KMS-11 (cell line): Measurements from ENCODE around the gene ARSD.
"Not testable (repeated sequence)": the region's sequence is repeated elsewhere in the genome, so short reads cannot be mapped to it uniquely, and the experiment has no call there.

ENCODE experiments used
- H2AFZ ChIP-seq: fragments of 200-600 bp; sonication (generic); 2 replicates; pipeline ENCODE4 v1.6.1; 2016; ENCODE audit warnings: antibody characterized with exemption, mixed run types, low read depth
- H3K27ac ChIP-seq: fragments of 200-600 bp; sonication (generic); 2 replicates; pipeline ENCODE4 v1.6.1; 2016; ENCODE audit warnings: mild to moderate bottlenecking, mixed run types
- H3K27me3 ChIP-seq: fragments of 200-600 bp; sonication (generic); 2 replicates; pipeline ENCODE4 v1.6.1; 2017; ENCODE audit warnings: mild to moderate bottlenecking, low read depth, mixed run types, moderate library complexity; ENCODE audit not compliant: insufficient read depth
- H3K36me3 ChIP-seq: fragments of 200-600 bp; sonication (generic); 2 replicates; pipeline ENCODE4 v1.6.1; 2017; ENCODE audit warnings: mild to moderate bottlenecking, mixed run types; ENCODE audit not compliant: insufficient read depth
- H3K4me1 ChIP-seq: fragments of 200-600 bp; sonication (generic); 2 replicates; pipeline ENCODE4 v1.6.1; 2016; ENCODE audit warnings: mild to moderate bottlenecking, low read depth, mixed run types; ENCODE audit not compliant: poor library complexity, severe bottlenecking
- H3K4me2 ChIP-seq: fragments of 200-600 bp; sonication (generic); 2 replicates; pipeline ENCODE4 v1.7.0; 2016; ENCODE audit warnings: mild to moderate bottlenecking, mixed run types
- H3K4me3 ChIP-seq: fragments of 200-600 bp; sonication (generic); IDR thresholded peaks from 2 replicates; pipeline ENCODE4 v1.6.1; 2017; ENCODE audit warnings: low read depth, low read length, mixed read lengths; ENCODE audit not compliant: insufficient read depth
- H3K79me2 ChIP-seq: fragments of 200-600 bp; sonication (generic); 2 replicates; pipeline ENCODE4 v1.6.1; 2016; ENCODE audit warnings: low read depth, mixed run types; ENCODE audit not compliant: insufficient read depth
- H3K9ac ChIP-seq: fragments of 200-600 bp; sonication (generic); 2 replicates; pipeline ENCODE4 v1.6.1; 2016; ENCODE audit warnings: mild to moderate bottlenecking, mixed run types
- H4K20me1 ChIP-seq: fragments of 200-600 bp; sonication (generic); 2 replicates; pipeline ENCODE4 v1.6.1; 2016; ENCODE audit warnings: mild to moderate bottlenecking, mixed run types; ENCODE audit not compliant: insufficient read depth
- CTCF ChIP-seq: fragments of 200-600 bp; sonication (generic); conservative IDR thresholded peaks from 2 replicates; pipeline ENCODE4 v1.6.1; 2017; ENCODE audit warnings: low read depth, mild to moderate bottlenecking, antibody characterized with exemption, low read length, moderate library complexity, mixed read lengths

Gene ARSD

GRCh38 chrX:2928191-2928582 lies 952 bp downstream of the ARSD start:
- Histone ChIP-seq H2AFZ (no peak overlapping the region), H3K27me3 (no peaks in the 10 kb centered on the region), H3K9ac (no peak overlapping the region), H3K4me1 (no peaks in the 10 kb centered on the region), H3K4me3 (no peak overlapping the region), H3K79me2 (no peaks in the 10 kb centered on the region), H3K36me3 (no peaks in the 10 kb centered on the region), H4K20me1 (no peaks in the 10 kb centered on the region), H3K4me2 (no peak overlapping the region), H3K27ac (no peak overlapping the region)
- no peak for TF ChIP-seq CTCF

- Histone ChIP-seq H3K4me1 (no peaks in the 10 kb centered on the region), H3K79me2 (no peaks in the 10 kb centered on the region), H3K27me3 (no peaks in the 10 kb centered on the region), H3K36me3 (no peaks in the 10 kb centered on the region), H3K9ac (no peak overlapping the region), H2AFZ (no peak overlapping the region), H3K27ac (no peak overlapping the region), H3K4me3 (no peak overlapping the region), H3K4me2 (no peak overlapping the region), H4K20me1 (no peaks in the 10 kb centered on the region)
- TF ChIP-seq CTCF, result no peak
Observed at GRCh38 chrX:2926664-2927275, 2.4 kb downstream of the ARSD start.

GRCh38 chrX:2926255-2926654 lies 2.9 kb downstream of the ARSD start:
- not testable (repeated sequence) for H2AFZ ChIP-seq, H3K4me2 ChIP-seq, H3K27ac ChIP-seq, H3K27me3 ChIP-seq, H3K36me3 ChIP-seq, H3K9ac ChIP-seq, H3K4me3 ChIP-seq, H3K4me1 ChIP-seq, H4K20me1 ChIP-seq, H3K79me2 ChIP-seq

GRCh38 chrX:2924151-2924550 lies 5.0 kb downstream of the ARSD start:
- no peak overlapping the region for H3K4me3 ChIP-seq
- H3K36me3 ChIP-seq, result no peaks in the 10 kb centered on the region
- no peaks in the 10 kb centered on the region for H3K4me1 ChIP-seq
- H2AFZ ChIP-seq, result no peak overlapping the region
- H3K27me3 ChIP-seq, result no peaks in the 10 kb centered on the region
- H3K4me2 ChIP-seq, result no peak overlapping the region
- TF ChIP-seq CTCF, result no peak
- no peak overlapping the region for H3K9ac ChIP-seq
- H3K27ac ChIP-seq, result no peak overlapping the region
- H4K20me1 ChIP-seq, result no peaks in the 10 kb centered on the region
- no peaks in the 10 kb centered on the region for H3K79me2 ChIP-seq

- Histone ChIP-seq H3K4me2 (no peak overlapping the region), H3K27me3 (no peaks in the 10 kb centered on the region), H3K79me2 (no peaks in the 10 kb centered on the region), H3K4me1 (no peaks in the 10 kb centered on the region), H3K36me3 (no peaks in the 10 kb centered on the region), H4K20me1 (no peaks in the 10 kb centered on the region), H3K4me3 (no peak overlapping the region), H3K9ac (no peak overlapping the region), H2AFZ (no peak overlapping the region), H3K27ac (no peak overlapping the region)
- TF ChIP-seq CTCF, result no peak
Observed at GRCh38 chrX:2921750-2922149, 7.4 kb downstream of the ARSD start.
